Calu3 (cell line): ENCODE data around the gene ADAMTS18. TPM values are rescaled to one million over a fixed set of nuclear protein-coding genes. Genes with fewer than 3 reads are reported as not detected.

Experiments
- BruUV-seq: library from RNA; stranded (reverse); fragments of 400-500 nt; replicated peaks from 2 replicates; lab custom pipeline; 2021; lab: Mats Ljungman, UMichigan
- CTCF ChIA-PET: fragments of 300-600 bp; sonication (Branson Sonifier 250); formaldehyde crosslinking; loops from one replicate; lab custom pipeline; 2022; ENCODE audit warnings: antibody characterized with exemption; lab: Charles Lee
- DNase-seq: peaks from one replicate; pipeline ENCODE4 v3.0.0; 2022
- H3K27ac Mint-ChIP-seq: one replicate; pipeline ENCODE4 v1.8.0; 2022; ENCODE audit warnings: mixed read lengths; ENCODE audit not compliant: unreplicated experiment
- H3K27me3 Mint-ChIP-seq: one replicate; pipeline ENCODE4 v1.8.0; 2022; ENCODE audit warnings: mixed read lengths; ENCODE audit not compliant: unreplicated experiment
- H3K36me3 Mint-ChIP-seq: one replicate; pipeline ENCODE4 v1.8.0; 2022; ENCODE audit warnings: mild to moderate bottlenecking, moderate library complexity, mixed read lengths; ENCODE audit not compliant: insufficient read depth, unreplicated experiment
- H3K4me1 Mint-ChIP-seq: one replicate; pipeline ENCODE4 v1.8.0; 2022; ENCODE audit warnings: mild to moderate bottlenecking, low read depth, mixed read lengths; ENCODE audit not compliant: unreplicated experiment
- H3K4me3 Mint-ChIP-seq: one replicate; pipeline ENCODE4 v1.8.0; 2022; ENCODE audit warnings: mild to moderate bottlenecking, low read depth, moderate library complexity, mixed read lengths; ENCODE audit not compliant: unreplicated experiment
- H3K9me3 Mint-ChIP-seq: one replicate; pipeline ENCODE4 v1.8.0; 2022; ENCODE audit warnings: low read depth, mixed read lengths; ENCODE audit not compliant: unreplicated experiment
- intact Hi-C: fragments of 100-400 bp; cut with micrococcal nuclease; formaldehyde crosslinking; loops from one replicate; pipeline ENCODE4 v1.10.0; 2022; ENCODE audit not compliant: unreplicated experiment
- total RNA-seq: library from RNA; stranded (reverse); gene quantifications from 2 replicates; pipeline ENCODE4 v1.2.3, GENCODE V29; 2022
- TF ChIP-seq, protein P1 (sequence below): fragments of 200-600 bp; IDR thresholded peaks from one replicate; pipeline ENCODE4 v1.8.0; 2022; ENCODE audit warnings: antibody characterized with exemption; ENCODE audit not compliant: unreplicated experiment

ADAMTS18 gene
- total RNA-seq, 1 experiment from 2014 or later = not detected

DNA sequence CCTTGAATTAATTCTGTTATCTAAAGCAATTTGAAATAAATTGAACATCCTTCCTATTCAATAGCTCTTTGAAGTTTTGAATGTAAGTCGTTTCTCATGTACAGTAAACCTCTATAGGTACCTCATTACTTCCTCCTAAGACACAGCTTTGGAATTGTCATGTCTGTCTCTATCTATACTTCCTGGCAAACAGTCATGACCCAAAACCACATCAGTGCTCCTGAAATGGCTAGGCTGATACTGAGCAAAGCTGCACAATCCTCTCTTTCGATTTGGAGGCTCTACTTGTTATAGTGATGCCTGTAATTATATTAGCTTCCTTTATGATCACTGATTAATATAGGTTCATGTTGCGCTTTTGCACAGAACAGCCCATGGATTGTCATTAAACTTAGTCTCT, 110.1 kb downstream of the ADAMTS18 start:
- intact Hi-C loops = no loop called here
- no peak overlapping the region for H3K4me3 Mint-ChIP-seq
- CTCF ChIA-PET = no interaction called here
- H3K9me3 Mint-ChIP-seq = peaks cover 2% of the 10 kb centered on the region
- BruUV-seq = no TSS peak
- H3K27ac Mint-ChIP-seq = no peak overlapping the region
- DNase-seq = no peak
- H3K27me3 Mint-ChIP-seq = no peaks in the 10 kb centered on the region
- TF ChIP-seq, protein P1, sequence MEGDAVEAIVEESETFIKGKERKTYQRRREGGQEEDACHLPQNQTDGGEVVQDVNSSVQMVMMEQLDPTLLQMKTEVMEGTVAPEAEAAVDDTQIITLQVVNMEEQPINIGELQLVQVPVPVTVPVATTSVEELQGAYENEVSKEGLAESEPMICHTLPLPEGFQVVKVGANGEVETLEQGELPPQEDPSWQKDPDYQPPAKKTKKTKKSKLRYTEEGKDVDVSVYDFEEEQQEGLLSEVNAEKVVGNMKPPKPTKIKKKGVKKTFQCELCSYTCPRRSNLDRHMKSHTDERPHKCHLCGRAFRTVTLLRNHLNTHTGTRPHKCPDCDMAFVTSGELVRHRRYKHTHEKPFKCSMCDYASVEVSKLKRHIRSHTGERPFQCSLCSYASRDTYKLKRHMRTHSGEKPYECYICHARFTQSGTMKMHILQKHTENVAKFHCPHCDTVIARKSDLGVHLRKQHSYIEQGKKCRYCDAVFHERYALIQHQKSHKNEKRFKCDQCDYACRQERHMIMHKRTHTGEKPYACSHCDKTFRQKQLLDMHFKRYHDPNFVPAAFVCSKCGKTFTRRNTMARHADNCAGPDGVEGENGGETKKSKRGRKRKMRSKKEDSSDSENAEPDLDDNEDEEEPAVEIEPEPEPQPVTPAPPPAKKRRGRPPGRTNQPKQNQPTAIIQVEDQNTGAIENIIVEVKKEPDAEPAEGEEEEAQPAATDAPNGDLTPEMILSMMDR = no peak
- H3K36me3 Mint-ChIP-seq = no peaks in the 10 kb centered on the region
- no peaks in the 10 kb centered on the region for H3K4me1 Mint-ChIP-seq

DNA sequence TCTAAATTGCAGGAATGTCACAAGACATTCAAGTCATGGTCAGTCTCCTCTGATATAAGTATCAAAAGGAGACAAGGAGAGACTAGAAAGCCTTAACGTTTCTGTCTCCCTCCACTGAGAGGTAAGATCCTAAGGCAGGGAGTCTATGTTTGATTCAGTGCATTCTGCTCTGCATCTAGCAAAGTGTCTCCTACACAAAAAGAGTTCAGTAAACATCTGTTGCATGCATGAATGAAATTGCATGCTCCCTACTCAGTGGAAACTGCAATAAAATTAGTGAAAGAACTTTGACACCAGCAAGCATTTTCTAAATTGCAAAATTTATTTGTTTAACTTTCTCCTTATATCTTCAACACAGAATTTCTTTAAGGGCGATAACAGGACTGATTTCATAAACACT, 111.1 kb downstream of the ADAMTS18 start:
- DNase-seq = no peak
- BruUV-seq = no TSS peak
- H3K27me3 Mint-ChIP-seq = no peaks in the 10 kb centered on the region
- H3K4me1 Mint-ChIP-seq = no peaks in the 10 kb centered on the region
- no peak overlapping the region for H3K4me3 Mint-ChIP-seq
- H3K36me3 Mint-ChIP-seq = no peaks in the 10 kb centered on the region
- peaks cover 2% of the 10 kb centered on the region for H3K9me3 Mint-ChIP-seq
- CTCF ChIA-PET = no interaction called here
- no peak overlapping the region for H3K27ac Mint-ChIP-seq
- intact Hi-C loops = no loop called here
- TF ChIP-seq, protein P1 = no peak

DNA sequence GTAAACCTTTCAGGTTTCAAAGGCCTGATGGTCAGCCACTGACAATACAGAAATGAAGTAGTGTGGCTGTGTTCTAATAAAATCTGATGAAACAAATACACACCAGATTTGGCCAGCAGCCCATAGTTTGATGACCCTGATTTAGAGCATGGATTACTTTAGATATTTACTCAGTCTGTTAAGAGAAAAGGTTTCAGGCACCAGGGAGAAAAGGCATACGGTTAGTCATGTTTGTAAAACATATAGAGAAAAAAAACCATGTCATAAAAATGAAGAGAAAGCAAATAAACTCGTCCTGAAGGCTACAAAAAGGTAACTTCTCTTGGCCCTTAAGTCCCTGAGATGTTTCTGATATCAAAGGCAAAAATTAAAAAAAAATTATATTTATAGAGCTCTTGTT, 112.1 kb downstream of the ADAMTS18 start:
- Mint-ChIP-seq H3K27ac (no peak overlapping the region), H3K9me3 (peaks cover 2% of the 10 kb centered on the region), H3K4me1 (no peaks in the 10 kb centered on the region)

DNA sequence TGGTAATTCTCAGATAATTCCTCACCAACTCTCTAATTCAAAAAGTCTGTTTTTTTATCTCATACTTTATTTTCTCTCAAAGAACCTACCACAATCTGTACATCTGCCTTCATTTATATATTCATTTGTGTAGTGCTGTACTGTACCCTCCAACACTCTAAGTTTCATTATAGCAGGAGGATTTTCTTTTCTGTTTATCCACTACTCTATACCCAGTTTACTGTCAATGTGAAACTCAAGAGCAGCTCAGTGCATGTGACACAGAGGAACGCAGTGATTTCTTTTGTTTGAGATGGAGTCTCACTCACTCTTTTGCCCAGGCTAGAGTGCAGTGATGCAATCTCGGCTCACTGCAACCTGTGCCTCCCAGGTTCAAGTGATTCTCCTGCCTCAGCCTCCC, 117.8 kb downstream of the ADAMTS18 start:
- no peak overlapping the region for H3K27ac Mint-ChIP-seq
- H3K4me1 Mint-ChIP-seq = peaks cover 6% of the 10 kb centered on the region
- no peak for DNase-seq
- CTCF ChIA-PET = no interaction called here
- H3K9me3 Mint-ChIP-seq = no peaks in the 10 kb centered on the region
- H3K27me3 Mint-ChIP-seq = no peaks in the 10 kb centered on the region
- H3K4me3 Mint-ChIP-seq = no peak overlapping the region
- TF ChIP-seq, protein P1 = no peak
- H3K36me3 Mint-ChIP-seq = no peaks in the 10 kb centered on the region
- BruUV-seq = no TSS peak
- intact Hi-C loops = no loop called here

More for the DNA sequence above, 112.1 kb downstream of the ADAMTS18 start:
- no peak overlapping the region for H3K4me3 Mint-ChIP-seq
- intact Hi-C loops = no loop called here
- no peaks in the 10 kb centered on the region for H3K36me3 Mint-ChIP-seq
- DNase-seq = no peak
- BruUV-seq = no TSS peak
- no peaks in the 10 kb centered on the region for H3K27me3 Mint-ChIP-seq
- TF ChIP-seq, protein P1 = no peak
- CTCF ChIA-PET = no interaction called here
